OCI-LY1 (cell line): Measurements from ENCODE around the gene PPEF2.

Experiments
- H2AFZ ChIP-seq: fragments of 200-600 bp; sonication (generic), shearing (Covaris generic); 2 replicates; pipeline ENCODE4 v1.6.0; 2014; ENCODE audit warnings: antibody characterized with exemption, mild to moderate bottlenecking, low read length
- H3F3A ChIP-seq: fragments of 200-600 bp; sonication (generic), shearing (Covaris generic); 2 replicates; pipeline ENCODE4 v1.6.0; 2014; ENCODE audit warnings: mild to moderate bottlenecking, antibody characterized with exemption, low read length, moderate library complexity; ENCODE audit not compliant: insufficient read depth
- H3K27ac ChIP-seq: fragments of 200-600 bp; sonication (generic); 2 replicates; pipeline ENCODE4 v1.5.1; 2014; ENCODE audit warnings: low read length, mixed run types, mild to moderate bottlenecking, low read depth; ENCODE audit not compliant: poor library complexity, severe bottlenecking
- H3K27me3 ChIP-seq: fragments of 200-600 bp; sonication (generic); 2 replicates; pipeline ENCODE4 v1.6.0; 2014; ENCODE audit warnings: antibody characterized with exemption, mild to moderate bottlenecking, low read length, moderate library complexity; ENCODE audit not compliant: insufficient read depth
- H3K36me3 ChIP-seq: fragments of 200-600 bp; sonication (generic); 2 replicates; pipeline ENCODE4 v1.6.1; 2014; ENCODE audit warnings: mild to moderate bottlenecking, antibody characterized with exemption, low read length, moderate library complexity, mixed read lengths; ENCODE audit not compliant: insufficient read depth
- H3K4me1 ChIP-seq: fragments of 200-600 bp; sonication (generic); 2 replicates; pipeline ENCODE4 v1.5.1; 2014; ENCODE audit warnings: mild to moderate bottlenecking, low read length, moderate library complexity; ENCODE audit not compliant: insufficient read depth, severe bottlenecking
- H3K4me2 ChIP-seq: fragments of 200-600 bp; sonication (generic), shearing (Covaris generic); 2 replicates; pipeline ENCODE4 v1.6.1; 2014; ENCODE audit warnings: low read length
- H3K4me3 ChIP-seq: fragments of 200-600 bp; sonication (generic); 2 replicates; pipeline ENCODE4 v1.5.1; 2014; ENCODE audit warnings: low read length, low read depth, mild to moderate bottlenecking, mixed read lengths; ENCODE audit not compliant: poor library complexity, severe bottlenecking
- H3K79me2 ChIP-seq: fragments of 200-600 bp; shearing (Covaris generic); 2 replicates; pipeline ENCODE4 v1.6.1; 2016; ENCODE audit warnings: mixed run types, low read length, mixed read lengths; ENCODE audit not compliant: insufficient read depth
- H3K9ac ChIP-seq: fragments of 200-600 bp; sonication (generic), shearing (Covaris generic); 2 replicates; pipeline ENCODE4 v1.6.1; 2014; ENCODE audit warnings: mild to moderate bottlenecking, low read length, mixed read lengths
- H3K9me2 ChIP-seq: fragments of 200-600 bp; sonication (generic), shearing (Covaris generic); 2 replicates; pipeline ENCODE4 v1.6.1; 2014; ENCODE audit warnings: low read depth, mild to moderate bottlenecking, low read length, mixed read lengths
- H3K9me3 ChIP-seq: fragments of 200-600 bp; shearing (Covaris generic); 2 replicates; pipeline ENCODE4 v1.6.1; 2014; ENCODE audit warnings: low read length, mixed read lengths
- H4K20me1 ChIP-seq: fragments of 200-600 bp; sonication (generic), shearing (Covaris generic); 2 replicates; pipeline ENCODE4 v1.6.0; 2016; ENCODE audit warnings: mild to moderate bottlenecking, low read length; ENCODE audit not compliant: insufficient read depth
- CTCF ChIP-seq: fragments of 200-600 bp; sonication (generic), shearing (Covaris generic); IDR thresholded peaks from 2 replicates; pipeline ENCODE4 v1.5.1; 2017; ENCODE audit warnings: mild to moderate bottlenecking, antibody characterized with exemption, low read length, moderate library complexity, mixed read lengths
- EZH2 ChIP-seq: fragments of 200-600 bp; sonication (generic), shearing (Covaris generic); IDR thresholded peaks from 2 replicates; pipeline ENCODE4 v1.8.0; 2017; ENCODE audit warnings: borderline replicate concordance, mixed run types, mild to moderate bottlenecking, antibody characterized with exemption, low read length, moderate library complexity, mixed read lengths

Gene PPEF2

GRCh38 chr4:75821216-75821615 is 81.0 kb downstream of the PPEF2 start:
- Histone ChIP-seq H3K4me1 (no peaks in the 10 kb centered on the region), H3K4me3 (no peak overlapping the region), H3K79me2 (no peaks in the 10 kb centered on the region), H3K9me2 (no peaks in the 10 kb centered on the region), H3K36me3 (no peaks in the 10 kb centered on the region), H3K9ac (no peak overlapping the region), H4K20me1 (no peaks in the 10 kb centered on the region), H3K9me3 (no peaks in the 10 kb centered on the region), H3F3A (no peaks in the 10 kb centered on the region), H3K27ac (no peak overlapping the region), H3K4me2 (no peak overlapping the region), H2AFZ (no peak overlapping the region), H3K27me3 (no peaks in the 10 kb centered on the region)
- TF ChIP-seq EZH2 (no peak), CTCF (no peak)

GRCh38 chr4:75820676-75821075 is 81.6 kb downstream of the PPEF2 start:
- H3K9ac ChIP-seq = no peak overlapping the region
- H3K9me2 ChIP-seq = no peaks in the 10 kb centered on the region
- no peaks in the 10 kb centered on the region for H3F3A ChIP-seq
- no peaks in the 10 kb centered on the region for H3K27me3 ChIP-seq
- no peak overlapping the region for H3K27ac ChIP-seq
- H3K79me2 ChIP-seq = no peaks in the 10 kb centered on the region
- no peaks in the 10 kb centered on the region for H3K4me1 ChIP-seq
- H3K36me3 ChIP-seq = peaks cover 2% of the 10 kb centered on the region; the same call in 1 of the 2 replicates
- H2AFZ ChIP-seq = no peak overlapping the region
- TF ChIP-seq EZH2 = no peak
- no peak for TF ChIP-seq CTCF
- H3K9me3 ChIP-seq = no peaks in the 10 kb centered on the region
- H4K20me1 ChIP-seq = no peaks in the 10 kb centered on the region
- no peak overlapping the region for H3K4me3 ChIP-seq
- no peak overlapping the region for H3K4me2 ChIP-seq

GRCh38 chr4:75820197-75820596 is 82.1 kb downstream of the PPEF2 start:
- no peaks in the 10 kb centered on the region for H3F3A ChIP-seq
- no peaks in the 10 kb centered on the region for H3K4me1 ChIP-seq
- H4K20me1 ChIP-seq = no peaks in the 10 kb centered on the region
- no peak overlapping the region for H3K4me3 ChIP-seq
- no peaks in the 10 kb centered on the region for H3K9me2 ChIP-seq
- H2AFZ ChIP-seq = no peak overlapping the region
- no peak overlapping the region for H3K9ac ChIP-seq
- H3K79me2 ChIP-seq = no peaks in the 10 kb centered on the region
- H3K36me3 ChIP-seq = peaks cover 7% of the 10 kb centered on the region
- no peaks in the 10 kb centered on the region for H3K27me3 ChIP-seq
- no peak overlapping the region for H3K4me2 ChIP-seq
- TF ChIP-seq EZH2 (no peak), CTCF (no peak)
- H3K9me3 ChIP-seq = no peaks in the 10 kb centered on the region
- no peak overlapping the region for H3K27ac ChIP-seq
